Measurements from ENCODE around the gene CLASP2.

DNA sequence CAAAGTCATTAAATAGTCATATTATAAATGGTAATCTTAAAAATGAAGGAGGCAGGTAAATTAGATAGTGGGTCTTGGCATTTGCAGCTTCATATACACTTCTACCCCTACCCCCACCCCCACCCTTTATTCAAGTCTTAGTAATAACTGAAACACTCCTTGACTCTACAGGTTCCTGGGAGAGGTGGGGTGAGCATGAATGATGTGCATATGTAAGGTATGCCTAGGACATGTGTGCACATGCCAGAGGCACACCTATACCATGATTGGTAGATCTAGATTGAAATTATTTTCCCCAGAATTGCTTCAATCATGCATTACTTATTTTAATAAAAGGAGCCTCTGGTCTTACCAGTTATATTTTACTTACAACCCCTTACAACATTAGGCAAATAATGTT is 40.2 kb upstream of the CLASP2 start:
- TF ChIP-seq EZH2phosphoT487 (IDR thresholded peaks at IDR 0.05; ENCODE audit: low read depth), result no peak
- TF ChIP-seq, protein P1, sequence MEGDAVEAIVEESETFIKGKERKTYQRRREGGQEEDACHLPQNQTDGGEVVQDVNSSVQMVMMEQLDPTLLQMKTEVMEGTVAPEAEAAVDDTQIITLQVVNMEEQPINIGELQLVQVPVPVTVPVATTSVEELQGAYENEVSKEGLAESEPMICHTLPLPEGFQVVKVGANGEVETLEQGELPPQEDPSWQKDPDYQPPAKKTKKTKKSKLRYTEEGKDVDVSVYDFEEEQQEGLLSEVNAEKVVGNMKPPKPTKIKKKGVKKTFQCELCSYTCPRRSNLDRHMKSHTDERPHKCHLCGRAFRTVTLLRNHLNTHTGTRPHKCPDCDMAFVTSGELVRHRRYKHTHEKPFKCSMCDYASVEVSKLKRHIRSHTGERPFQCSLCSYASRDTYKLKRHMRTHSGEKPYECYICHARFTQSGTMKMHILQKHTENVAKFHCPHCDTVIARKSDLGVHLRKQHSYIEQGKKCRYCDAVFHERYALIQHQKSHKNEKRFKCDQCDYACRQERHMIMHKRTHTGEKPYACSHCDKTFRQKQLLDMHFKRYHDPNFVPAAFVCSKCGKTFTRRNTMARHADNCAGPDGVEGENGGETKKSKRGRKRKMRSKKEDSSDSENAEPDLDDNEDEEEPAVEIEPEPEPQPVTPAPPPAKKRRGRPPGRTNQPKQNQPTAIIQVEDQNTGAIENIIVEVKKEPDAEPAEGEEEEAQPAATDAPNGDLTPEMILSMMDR (IDR thresholded peaks at IDR 0.05; ENCODE audit: low read depth, low read length), result no peak
